NCI-H2196 (cell line): ENCODE measurements around the gene PEX12.
"Not testable (repeated sequence)": the region's sequence is repeated elsewhere in the genome, so short reads cannot be mapped to it uniquely, and the experiment has no call there.

Experiments used
- DNase-seq: peaks from one replicate; lab custom pipeline; 2025; ENCODE audit not compliant: unreplicated experiment; lab: John Stamatoyannopoulos, UW

PEX12 gene

GRCh38 chr17:35537601-35538141 lies 40.7 kb downstream of the PEX12 start, which contains the start of gene SLFN12L:
TSS of gene SLFN12L (minus strand) at chr17:35537678. CDS start at chr17:35522364, 15,314 bp downstream.
- DNase-seq = no peak

- no peak for DNase-seq
These were observed 41.7 kb downstream of the PEX12 start for GRCh38 chr17:35536664-35537171.

- not testable (repeated sequence) for DNase-seq
These were observed 43.0 kb downstream of the PEX12 start for GRCh38 chr17:35535406-35535805.

- DNase-seq = no peak
These were observed 43.7 kb downstream of the PEX12 start for GRCh38 chr17:35534576-35535093.

GRCh38 chr17:35531160-35531559 lies 47.2 kb downstream of the PEX12 start:
- DNase-seq = no peak

- no peak for DNase-seq
These were observed 48.5 kb downstream of the PEX12 start for GRCh38 chr17:35529866-35530265.

- DNase-seq = not testable (repeated sequence)
These were observed 49.0 kb downstream of the PEX12 start for GRCh38 chr17:35529326-35529725.
